HG02678 (cell line): ENCODE measurements around the gene ARHGEF1.

Source experiments
- ATAC-seq: cut with Tn5 transposase; IDR thresholded peaks from one replicate; pipeline ENCODE4 v1.9.1; 2021; ENCODE audit warnings: mild to moderate bottlenecking, moderate library complexity; ENCODE audit not compliant: unreplicated experiment

Gene ARHGEF1, protein sequence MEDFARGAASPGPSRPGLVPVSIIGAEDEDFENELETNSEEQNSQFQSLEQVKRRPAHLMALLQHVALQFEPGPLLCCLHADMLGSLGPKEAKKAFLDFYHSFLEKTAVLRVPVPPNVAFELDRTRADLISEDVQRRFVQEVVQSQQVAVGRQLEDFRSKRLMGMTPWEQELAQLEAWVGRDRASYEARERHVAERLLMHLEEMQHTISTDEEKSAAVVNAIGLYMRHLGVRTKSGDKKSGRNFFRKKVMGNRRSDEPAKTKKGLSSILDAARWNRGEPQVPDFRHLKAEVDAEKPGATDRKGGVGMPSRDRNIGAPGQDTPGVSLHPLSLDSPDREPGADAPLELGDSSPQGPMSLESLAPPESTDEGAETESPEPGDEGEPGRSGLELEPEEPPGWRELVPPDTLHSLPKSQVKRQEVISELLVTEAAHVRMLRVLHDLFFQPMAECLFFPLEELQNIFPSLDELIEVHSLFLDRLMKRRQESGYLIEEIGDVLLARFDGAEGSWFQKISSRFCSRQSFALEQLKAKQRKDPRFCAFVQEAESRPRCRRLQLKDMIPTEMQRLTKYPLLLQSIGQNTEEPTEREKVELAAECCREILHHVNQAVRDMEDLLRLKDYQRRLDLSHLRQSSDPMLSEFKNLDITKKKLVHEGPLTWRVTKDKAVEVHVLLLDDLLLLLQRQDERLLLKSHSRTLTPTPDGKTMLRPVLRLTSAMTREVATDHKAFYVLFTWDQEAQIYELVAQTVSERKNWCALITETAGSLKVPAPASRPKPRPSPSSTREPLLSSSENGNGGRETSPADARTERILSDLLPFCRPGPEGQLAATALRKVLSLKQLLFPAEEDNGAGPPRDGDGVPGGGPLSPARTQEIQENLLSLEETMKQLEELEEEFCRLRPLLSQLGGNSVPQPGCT

GRCh38 chr19:41882568-41883462 lies at the start of gene ARHGEF1:
Gene ARHGEF1, plus strand, starts transcription at chr19:41883184. Its CDS starts 4,899 bp downstream, at chr19:41888083.
- ATAC-seq, result no peak

DNA sequence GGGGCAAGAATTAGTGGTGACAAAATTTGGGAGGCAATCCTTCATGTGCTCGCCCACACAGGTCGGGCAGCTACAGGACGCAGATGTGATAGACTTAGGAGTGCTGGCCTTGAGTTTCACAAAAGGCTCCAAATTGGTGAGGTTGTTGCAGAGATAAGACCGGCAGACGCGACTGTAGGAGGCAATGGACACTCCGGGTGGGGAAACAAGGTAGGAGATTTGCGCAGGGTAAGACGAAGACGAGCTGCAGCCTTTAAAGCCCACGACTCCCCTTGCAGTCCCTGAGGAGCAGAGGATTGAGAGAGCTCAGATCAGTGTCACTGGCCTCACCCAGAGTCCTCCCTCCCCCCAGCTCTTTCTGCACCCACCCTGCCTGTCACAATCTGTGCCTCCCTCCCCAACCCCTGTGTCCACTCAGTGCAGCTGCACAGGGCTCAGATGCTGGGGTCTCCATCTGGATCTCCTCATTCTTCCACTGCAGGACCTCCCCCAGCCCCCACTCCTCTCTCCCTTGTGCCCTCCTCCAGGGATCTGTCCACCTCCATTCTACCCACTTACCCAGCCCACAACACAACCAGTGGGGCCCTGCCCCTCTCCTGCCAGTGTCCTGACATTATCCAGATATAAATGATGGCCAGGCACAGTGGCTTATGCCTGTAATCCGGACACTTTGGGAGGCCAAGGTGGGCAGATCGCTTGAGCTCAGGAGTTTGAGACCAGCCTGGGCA lies 44.8 kb upstream of the ARHGEF1 start:
- no peak for ATAC-seq

- no peak for ATAC-seq
Observed at GRCh38 chr19:41839211-41839610, 43.8 kb upstream of the ARHGEF1 start.

GRCh38 chr19:41843371-41843770 lies 39.6 kb upstream of the ARHGEF1 start:
- no peak for ATAC-seq

- ATAC-seq, result no peak
Observed at GRCh38 chr19:41844601-41845000, 38.4 kb upstream of the ARHGEF1 start, which contains the start of gene LYPD4. Gene LYPD4, minus strand, starts transcription at chr19:41844683. Its CDS starts 5,398 bp downstream, at chr19:41839285.

DNA sequence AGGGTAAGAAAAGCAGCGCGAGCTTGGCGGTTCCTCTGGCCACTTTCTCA lies 38.2 kb upstream of the ARHGEF1 start, which contains the start of gene DMRTC2:
Gene DMRTC2 (plus strand): TSS at position 42 of the 50 bp plus-strand sequence. CDS start 2,387 bp downstream, outside the sequence.
- ATAC-seq, result no peak

GRCh38 chr19:41845051-41845590 lies 37.9 kb upstream of the ARHGEF1 start:
- ATAC-seq, result no peak

DNA sequence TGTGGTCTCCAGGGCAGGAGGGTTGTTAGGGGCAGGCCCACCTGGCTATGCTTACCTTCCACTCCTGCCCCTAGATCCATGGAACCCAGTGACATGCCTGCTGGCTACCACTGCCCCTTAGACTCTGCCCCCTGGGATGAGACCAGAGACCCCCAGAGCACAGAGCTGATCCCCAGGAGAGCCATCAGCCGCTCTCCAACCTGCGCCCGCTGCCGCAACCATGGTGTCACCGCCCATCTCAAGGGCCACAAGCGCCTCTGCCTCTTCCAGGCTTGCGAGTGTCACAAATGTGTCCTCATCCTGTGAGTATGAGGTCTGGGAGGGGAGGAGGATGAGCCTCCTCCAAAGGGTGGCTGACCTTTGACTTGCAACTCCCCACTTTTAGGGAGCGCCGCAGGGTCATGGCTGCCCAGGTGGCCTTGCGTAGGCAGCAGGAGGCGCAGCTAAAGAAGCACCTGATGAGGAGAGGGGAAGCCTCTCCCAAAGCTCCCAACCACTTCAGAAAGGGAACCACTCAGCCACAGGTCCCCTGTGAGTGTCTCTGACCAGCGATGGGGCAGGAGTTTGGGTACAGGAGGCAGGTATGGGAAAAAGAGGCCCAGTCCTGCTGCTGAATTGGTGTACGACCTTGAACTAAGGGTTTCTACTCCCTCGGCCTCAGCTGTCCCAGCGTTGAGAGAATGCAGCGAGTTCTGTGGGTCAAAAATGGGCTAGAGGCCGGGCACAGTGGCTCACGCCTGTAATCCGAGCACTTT lies 35.5 kb upstream of the ARHGEF1 start:
- no peak for ATAC-seq

DNA sequence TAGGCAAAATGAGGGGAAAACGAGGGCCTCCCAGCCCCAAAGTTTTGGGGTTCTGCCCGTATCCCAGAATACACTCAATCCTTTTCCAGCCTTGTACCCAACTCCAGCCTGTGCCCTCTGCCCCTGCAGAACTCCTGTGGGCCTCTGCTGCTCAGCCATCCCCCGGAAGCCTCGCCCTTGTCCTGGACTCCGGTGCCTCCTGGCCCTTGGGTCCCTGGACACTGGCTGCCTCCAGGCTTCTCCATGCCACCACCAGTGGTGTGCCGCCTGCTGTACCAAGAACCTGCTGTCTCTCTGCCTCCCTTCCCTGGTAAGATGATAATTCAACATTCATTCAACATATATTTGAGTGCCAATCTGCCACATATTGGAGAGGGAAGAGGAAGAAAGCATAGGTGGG lies 34.3 kb upstream of the ARHGEF1 start:
- ATAC-seq, result no peak

GRCh38 chr19:41849067-41849466 lies 33.9 kb upstream of the ARHGEF1 start:
- no peak for ATAC-seq

GRCh38 chr19:41850381-41850780 lies 32.6 kb upstream of the ARHGEF1 start:
- no peak for ATAC-seq

- ATAC-seq, result no peak
Observed at GRCh38 chr19:41851456-41851855, 31.5 kb upstream of the ARHGEF1 start.

DNA sequence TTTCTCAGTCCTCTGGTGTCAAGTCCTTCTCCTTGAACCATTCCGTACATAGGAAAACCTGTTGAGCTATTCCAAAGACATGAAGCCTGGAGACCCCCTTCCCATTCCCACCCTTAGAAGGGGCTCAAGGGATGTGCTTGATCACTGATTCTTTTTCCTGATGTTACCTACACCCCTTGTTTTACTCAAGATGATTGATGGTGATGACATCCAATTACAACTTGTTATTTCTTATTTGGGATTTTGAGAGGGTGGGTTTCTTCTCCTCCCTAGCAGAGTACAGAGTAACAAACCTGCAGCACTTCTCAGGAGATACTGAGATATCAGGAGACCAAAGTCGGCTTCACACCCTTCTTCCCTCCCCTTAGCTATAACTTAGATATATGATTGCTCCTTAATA lies 29.6 kb upstream of the ARHGEF1 start:
- no peak for ATAC-seq

- ATAC-seq, result no peak
Observed at GRCh38 chr19:41853768-41854167, 29.2 kb upstream of the ARHGEF1 start.

DNA sequence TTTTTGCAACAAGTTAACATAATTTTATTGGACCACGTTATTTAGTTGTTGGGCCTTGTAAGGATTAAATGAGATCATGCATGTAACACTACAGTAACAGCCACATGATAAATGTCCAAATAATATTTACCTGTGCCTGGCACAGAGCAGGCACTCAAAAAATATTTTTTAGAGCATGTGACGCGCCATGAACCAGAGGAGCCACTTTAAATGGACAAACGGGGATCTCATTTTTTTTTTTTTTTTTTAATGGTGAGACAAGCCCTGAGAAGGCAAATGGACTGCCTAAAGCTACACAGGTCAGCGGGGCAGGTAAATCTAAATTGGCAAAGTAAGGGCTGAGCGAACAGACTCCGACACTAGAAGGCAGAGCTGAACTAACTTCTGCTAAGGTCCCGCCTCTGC lies 23.8 kb upstream of the ARHGEF1 start:
- no peak for ATAC-seq

DNA sequence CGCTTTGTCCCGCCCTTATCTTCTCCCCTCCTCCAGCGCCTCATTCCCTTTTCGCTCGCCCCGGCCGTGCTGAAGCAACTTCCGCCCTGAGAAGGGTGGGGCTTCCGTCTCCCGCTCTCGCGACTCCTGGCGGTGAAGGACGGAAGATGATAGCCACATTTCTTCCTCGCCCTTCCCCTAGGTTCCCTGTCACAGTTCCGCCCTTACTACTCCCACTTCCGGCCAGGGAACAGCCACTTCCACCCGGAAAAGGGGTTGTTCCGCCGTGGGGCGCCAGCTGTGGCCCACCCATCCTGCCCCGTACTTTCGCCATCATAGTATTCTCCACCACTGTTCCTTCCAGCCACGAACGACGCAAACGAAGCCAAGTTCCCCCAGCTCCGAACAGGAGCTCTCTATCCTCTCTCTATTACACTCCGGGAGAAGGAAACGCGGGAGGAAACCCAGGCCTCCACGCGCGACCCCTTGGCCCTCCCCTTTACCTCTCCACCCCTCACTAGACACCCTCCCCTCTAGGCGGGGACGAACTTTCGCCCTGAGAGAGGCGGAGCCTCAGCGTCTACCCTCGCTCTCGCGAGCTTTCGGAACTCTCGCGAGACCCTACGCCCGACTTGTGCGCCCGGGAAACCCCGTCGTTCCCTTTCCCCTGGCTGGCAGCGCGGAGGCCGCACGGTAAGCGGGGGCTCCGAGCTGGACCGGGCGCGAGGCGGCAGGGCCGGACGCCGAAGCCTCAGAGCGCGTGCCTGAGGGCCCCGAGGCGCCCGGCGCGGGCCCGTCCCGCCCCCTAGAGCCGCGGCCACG lies 23.2 kb upstream of the ARHGEF1 start, which contains the start of gene RPS19:
Gene RPS19 (plus strand): TSS at position 638 of the 801 bp plus-strand sequence. CDS start 520 bp downstream, outside the sequence.
- peak; percentile 77 for ATAC-seq

- ATAC-seq, result no peak
Observed at GRCh38 chr19:41860419-41861115, 22.4 kb upstream of the ARHGEF1 start.
